Measurements from ENCODE around the gene CYP3A4.
"Not testable (repeated sequence)": the region's sequence is repeated elsewhere in the genome, so short reads cannot be mapped to it uniquely, and the experiment has no call there.

The CYP3A4 gene

GRCh38 chr7:99780588-99780987, 3.4 kb downstream of the CYP3A4 start:
- Mint-ChIP-seq H3K4me3 (no peak overlapping the region), H3K27ac (no peak overlapping the region), H3K27me3 (ENCODE audit: low read depth) (peaks cover 13% of the 10 kb centered on the region), H3K9me3 (no peaks in the 10 kb centered on the region), H3K36me3 (ENCODE audit: low read depth) (no peaks in the 10 kb centered on the region), H3K4me1 (peaks cover 5% of the 10 kb centered on the region)
- TF ChIP-seq, protein P1, sequence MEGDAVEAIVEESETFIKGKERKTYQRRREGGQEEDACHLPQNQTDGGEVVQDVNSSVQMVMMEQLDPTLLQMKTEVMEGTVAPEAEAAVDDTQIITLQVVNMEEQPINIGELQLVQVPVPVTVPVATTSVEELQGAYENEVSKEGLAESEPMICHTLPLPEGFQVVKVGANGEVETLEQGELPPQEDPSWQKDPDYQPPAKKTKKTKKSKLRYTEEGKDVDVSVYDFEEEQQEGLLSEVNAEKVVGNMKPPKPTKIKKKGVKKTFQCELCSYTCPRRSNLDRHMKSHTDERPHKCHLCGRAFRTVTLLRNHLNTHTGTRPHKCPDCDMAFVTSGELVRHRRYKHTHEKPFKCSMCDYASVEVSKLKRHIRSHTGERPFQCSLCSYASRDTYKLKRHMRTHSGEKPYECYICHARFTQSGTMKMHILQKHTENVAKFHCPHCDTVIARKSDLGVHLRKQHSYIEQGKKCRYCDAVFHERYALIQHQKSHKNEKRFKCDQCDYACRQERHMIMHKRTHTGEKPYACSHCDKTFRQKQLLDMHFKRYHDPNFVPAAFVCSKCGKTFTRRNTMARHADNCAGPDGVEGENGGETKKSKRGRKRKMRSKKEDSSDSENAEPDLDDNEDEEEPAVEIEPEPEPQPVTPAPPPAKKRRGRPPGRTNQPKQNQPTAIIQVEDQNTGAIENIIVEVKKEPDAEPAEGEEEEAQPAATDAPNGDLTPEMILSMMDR (IDR thresholded peaks at IDR 0.05; ENCODE audit: unreplicated experiment in 3 of 3): no peak

GRCh38 chr7:99779949-99780348, 4.0 kb downstream of the CYP3A4 start:
- H3K4me3 Mint-ChIP-seq: no peak overlapping the region
- no peaks in the 10 kb centered on the region for H3K36me3 Mint-ChIP-seq (ENCODE audit: low read depth)
- TF ChIP-seq, protein P1 (IDR thresholded peaks at IDR 0.05; ENCODE audit: unreplicated experiment in 3 of 3): no peak
- H3K9me3 Mint-ChIP-seq: peaks cover under 1% of the 10 kb centered on the region
- peaks cover 5% of the 10 kb centered on the region for H3K4me1 Mint-ChIP-seq
- H3K27ac Mint-ChIP-seq: no peak overlapping the region
- peaks cover 13% of the 10 kb centered on the region for H3K27me3 Mint-ChIP-seq (ENCODE audit: low read depth)

- H3K27ac Mint-ChIP-seq: no peak overlapping the region
- H3K27me3 Mint-ChIP-seq (ENCODE audit: low read depth): peaks cover 6% of the 10 kb centered on the region
- TF ChIP-seq, protein P1 (IDR thresholded peaks at IDR 0.05; ENCODE audit: unreplicated experiment in 3 of 3): no peak
- H3K36me3 Mint-ChIP-seq (ENCODE audit: low read depth): no peaks in the 10 kb centered on the region
- H3K9me3 Mint-ChIP-seq: peaks cover 5% of the 10 kb centered on the region
- peaks cover 2% of the 10 kb centered on the region for H3K4me1 Mint-ChIP-seq
- H3K4me3 Mint-ChIP-seq: no peak overlapping the region
Observed at GRCh38 chr7:99778880-99779279, 5.1 kb downstream of the CYP3A4 start.

DNA sequence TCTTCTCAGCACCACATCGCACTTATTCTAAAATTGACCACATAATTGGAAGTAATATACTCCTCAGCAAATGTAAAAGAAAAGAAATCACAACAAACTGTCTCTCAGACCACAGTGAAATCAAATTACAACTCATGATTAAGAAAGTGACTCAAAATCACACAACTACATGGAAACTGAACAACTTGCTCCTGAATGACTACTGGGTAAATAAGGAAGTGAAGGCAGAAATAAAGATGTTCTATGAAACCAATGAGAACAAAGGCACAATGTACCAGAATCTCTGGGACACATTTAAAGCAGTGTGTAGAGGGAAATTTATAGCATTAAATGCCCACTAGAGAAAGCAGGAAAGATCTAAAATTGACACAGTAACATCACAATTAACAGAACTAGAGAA, 10.6 kb downstream of the CYP3A4 start:
- H3K27ac Mint-ChIP-seq; H3K4me1 Mint-ChIP-seq; H3K4me3 Mint-ChIP-seq; H3K27me3 Mint-ChIP-seq (ENCODE audit: low read depth); H3K36me3 Mint-ChIP-seq (ENCODE audit: low read depth); H3K9me3 Mint-ChIP-seq: not testable (repeated sequence)

- Mint-ChIP-seq H3K9me3 (peaks cover 9% of the 10 kb centered on the region), H3K36me3 (ENCODE audit: low read depth) (no peaks in the 10 kb centered on the region), H3K4me1 (no peaks in the 10 kb centered on the region), H3K27me3 (ENCODE audit: low read depth) (peaks cover 4% of the 10 kb centered on the region), H3K4me3 (no peak overlapping the region), H3K27ac (peak overlapping the region; percentile 8 to 74 (median 43))
- TF ChIP-seq, protein P1 (IDR thresholded peaks at IDR 0.05; ENCODE audit: unreplicated experiment in 3 of 3): no peak
Observed at GRCh38 chr7:99772565-99772964, 11.4 kb downstream of the CYP3A4 start.

- H3K4me1 Mint-ChIP-seq; H3K27me3 Mint-ChIP-seq (ENCODE audit: low read depth); H3K27ac Mint-ChIP-seq; H3K4me3 Mint-ChIP-seq; H3K36me3 Mint-ChIP-seq (ENCODE audit: low read depth); H3K9me3 Mint-ChIP-seq: not testable (repeated sequence)
Observed at GRCh38 chr7:99769494-99769893, 14.5 kb downstream of the CYP3A4 start.

DNA sequence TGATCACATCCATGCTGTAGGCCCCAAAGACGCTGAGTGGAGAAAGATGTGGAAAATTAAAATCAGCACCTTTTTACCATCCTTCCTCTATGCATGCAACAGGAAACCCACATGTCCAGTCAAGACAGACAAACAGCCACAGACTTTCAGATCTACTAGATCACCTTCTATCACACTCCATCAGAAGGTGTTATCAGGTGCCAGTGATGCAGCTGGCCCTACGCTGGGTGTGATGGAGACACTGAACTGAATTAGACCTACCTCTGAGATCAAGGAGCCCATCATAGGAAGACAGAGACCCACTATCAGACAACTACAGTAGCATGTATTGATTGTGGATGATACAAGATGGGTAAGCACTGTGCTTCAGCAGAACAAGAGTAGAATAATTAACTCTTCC, 15.5 kb downstream of the CYP3A4 start:
- Mint-ChIP-seq H3K36me3 (ENCODE audit: low read depth) (no peaks in the 10 kb centered on the region), H3K4me1 (peaks cover 11% of the 10 kb centered on the region), H3K27me3 (ENCODE audit: low read depth) (peaks cover 2% of the 10 kb centered on the region), H3K27ac (no peak overlapping the region), H3K9me3 (peaks cover 2% of the 10 kb centered on the region), H3K4me3 (no peak overlapping the region)
- TF ChIP-seq, protein P1 (IDR thresholded peaks at IDR 0.05; ENCODE audit: unreplicated experiment in 3 of 3): no peak

Measured in nephron (organoid).